Keratinocyte (primary cell): ENCODE measurements around the gene MYO7B.

ENCODE experiments used
- CTCF ChIP-seq, 3 experiments: IDR thresholded peaks in 1 of 3; conservative IDR thresholded peaks in 1 of 3; optimal IDR thresholded peaks in 1 of 3; 2 replicates in 2 of 3; 3 replicates in 1 of 3; pipeline versions ENCODE3 to v1.5.1; 2011; ENCODE audit warnings: low read length in 3 of 3, mild to moderate bottlenecking in 3 of 3, moderate library complexity in 2 of 3, control low read depth in 1 of 3, inconsistent platforms in 1 of 3; ENCODE audit not compliant: insufficient read depth in 2 of 3; ENCODE audit errors: extremely low read depth in 1 of 3
- EZH2 ChIP-seq: IDR thresholded peaks from one replicate; pipeline ENCODE4 v1.6.1; 2012; ENCODE audit warnings: inconsistent platforms, mild to moderate bottlenecking, low read length, moderate library complexity

- TF ChIP-seq CTCF (optimal IDR thresholded peaks at IDR 0.05 in 1 of 3, IDR thresholded peaks at IDR 0.05 in 1 of 3, conservative IDR thresholded peaks at IDR 0.05 in 1 of 3; ENCODE audit: extremely low read depth in 1 of 3, insufficient read depth in 2 of 3, low read length in 3 of 3) (no peak), EZH2 (no peak)
These were observed 24.9 kb downstream of the MYO7B start for GRCh38 chr2:127560201-127560930.
